Measurements from ENCODE around the gene CHN2.

GRCh38 chr7:29488977-29489376 lies 294.4 kb downstream of the CHN2 start:
- TF ChIP-seq CTCF (IDR thresholded peaks at IDR 0.05) (no peak), TCF7L2 (IDR thresholded peaks at IDR 0.05; ENCODE audit: low read depth, low read length) (no peak), REST (IDR thresholded peaks at IDR 0.05; ENCODE audit: insufficient read depth in 1 of 2, low read depth in 2 of 2, low read length in 1 of 2) (no peak), POLR2AphosphoS5 (IDR thresholded peaks at IDR 0.05; ENCODE audit: low read depth, low read length) (no peak)

Data from Panc1 (cell line).